Activated CD4-positive, CD25-positive, alpha-beta regulatory T cell (primary cell): Measurements from ENCODE around the gene NCAM2.

Experiments
- DNase-seq, 4 experiments: peaks; one replicate each; lab custom pipeline; 2025; lab: John Stamatoyannopoulos, UW

Gene NCAM2

GRCh38 chr21:21028275-21028820 is 30.1 kb downstream of the NCAM2 start:
- no peak for DNase-seq

- no peak for DNase-seq
These were observed 31.0 kb downstream of the NCAM2 start for GRCh38 chr21:21029164-21029563.

- DNase-seq = no peak
These were observed 32.1 kb downstream of the NCAM2 start for GRCh38 chr21:21030311-21030710.

- no peak for DNase-seq
These were observed 35.8 kb downstream of the NCAM2 start for GRCh38 chr21:21034036-21034435.

GRCh38 chr21:21039624-21040170 is 41.5 kb downstream of the NCAM2 start:
- no peak for DNase-seq

GRCh38 chr21:21045518-21045917 is 47.3 kb downstream of the NCAM2 start:
- no peak for DNase-seq

- no peak for DNase-seq
These were observed 47.9 kb downstream of the NCAM2 start for GRCh38 chr21:21046063-21046462.

- no peak for DNase-seq
These were observed 53.2 kb downstream of the NCAM2 start for GRCh38 chr21:21051109-21052055.

GRCh38 chr21:21052672-21053071 is 54.5 kb downstream of the NCAM2 start:
- no peak for DNase-seq

GRCh38 chr21:21057349-21058062 is 59.3 kb downstream of the NCAM2 start:
- no peak for DNase-seq

GRCh38 chr21:21063828-21064227 is 65.6 kb downstream of the NCAM2 start:
- DNase-seq = no peak

- no peak for DNase-seq
These were observed 66.1 kb downstream of the NCAM2 start for GRCh38 chr21:21064353-21064752.

GRCh38 chr21:21067375-21067774 is 69.2 kb downstream of the NCAM2 start:
- DNase-seq = no peak

- no peak for DNase-seq
These were observed 76.1 kb downstream of the NCAM2 start for GRCh38 chr21:21074305-21074704.

- DNase-seq = no peak
These were observed 77.8 kb downstream of the NCAM2 start for GRCh38 chr21:21076051-21076450.

GRCh38 chr21:21076491-21076890 is 78.3 kb downstream of the NCAM2 start:
- no peak for DNase-seq

- DNase-seq = no peak
These were observed 81.4 kb downstream of the NCAM2 start for GRCh38 chr21:21079646-21080045.

GRCh38 chr21:21084179-21084578 is 86.0 kb downstream of the NCAM2 start:
- DNase-seq = no peak

- no peak for DNase-seq
These were observed 87.0 kb downstream of the NCAM2 start for GRCh38 chr21:21085206-21085605.

GRCh38 chr21:21096956-21097355 is 98.7 kb downstream of the NCAM2 start:
- DNase-seq = no peak

GRCh38 chr21:21097466-21097865 is 99.3 kb downstream of the NCAM2 start:
- no peak for DNase-seq

- no peak for DNase-seq
These were observed 103.7 kb downstream of the NCAM2 start for GRCh38 chr21:21101911-21102310.

- DNase-seq = no peak
These were observed 104.7 kb downstream of the NCAM2 start for GRCh38 chr21:21102896-21103295.
